ENCODE results near the gene ZNF558.

DNA sequence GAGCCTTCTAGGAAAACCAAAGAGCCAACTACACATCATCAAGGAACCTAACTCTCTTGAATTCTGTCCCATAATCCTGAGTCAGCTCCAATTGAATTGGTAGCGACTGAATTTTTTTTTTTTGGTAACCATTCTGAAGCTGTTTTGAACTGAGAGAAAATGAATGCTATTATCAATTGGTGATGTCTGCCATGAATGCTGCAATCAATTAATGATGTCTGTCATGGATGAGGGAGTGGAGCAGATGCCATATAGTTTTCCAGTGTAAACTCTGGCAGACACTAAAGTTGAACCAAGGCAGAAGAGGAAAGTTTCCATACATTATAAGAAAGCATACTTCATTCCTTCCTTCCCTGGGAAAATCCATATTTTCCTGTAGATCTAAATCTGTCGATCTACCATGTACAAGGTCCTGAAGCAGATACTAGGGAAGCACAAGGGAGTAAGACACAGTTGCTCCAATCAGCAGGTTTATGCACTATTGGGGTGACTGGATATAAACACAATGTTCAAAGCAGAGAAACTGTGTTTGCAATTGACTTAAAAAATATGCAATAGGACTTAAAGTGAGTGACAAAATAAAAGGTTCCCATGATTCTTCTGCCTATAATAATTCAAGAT, 48.9 kb upstream of the ZNF558 start:
- TF ChIP-seq POLR2AphosphoS5 (IDR thresholded peaks at IDR 0.05) = no peak
- TF ChIP-seq, protein P1, sequence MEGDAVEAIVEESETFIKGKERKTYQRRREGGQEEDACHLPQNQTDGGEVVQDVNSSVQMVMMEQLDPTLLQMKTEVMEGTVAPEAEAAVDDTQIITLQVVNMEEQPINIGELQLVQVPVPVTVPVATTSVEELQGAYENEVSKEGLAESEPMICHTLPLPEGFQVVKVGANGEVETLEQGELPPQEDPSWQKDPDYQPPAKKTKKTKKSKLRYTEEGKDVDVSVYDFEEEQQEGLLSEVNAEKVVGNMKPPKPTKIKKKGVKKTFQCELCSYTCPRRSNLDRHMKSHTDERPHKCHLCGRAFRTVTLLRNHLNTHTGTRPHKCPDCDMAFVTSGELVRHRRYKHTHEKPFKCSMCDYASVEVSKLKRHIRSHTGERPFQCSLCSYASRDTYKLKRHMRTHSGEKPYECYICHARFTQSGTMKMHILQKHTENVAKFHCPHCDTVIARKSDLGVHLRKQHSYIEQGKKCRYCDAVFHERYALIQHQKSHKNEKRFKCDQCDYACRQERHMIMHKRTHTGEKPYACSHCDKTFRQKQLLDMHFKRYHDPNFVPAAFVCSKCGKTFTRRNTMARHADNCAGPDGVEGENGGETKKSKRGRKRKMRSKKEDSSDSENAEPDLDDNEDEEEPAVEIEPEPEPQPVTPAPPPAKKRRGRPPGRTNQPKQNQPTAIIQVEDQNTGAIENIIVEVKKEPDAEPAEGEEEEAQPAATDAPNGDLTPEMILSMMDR (IDR thresholded peaks at IDR 0.05 in 8 of 11, conservative IDR thresholded peaks at IDR 0.05 in 3 of 11) = no peak

Data from spleen (tissue), 7 donors.